ENCODE measurements around the gene TAGLN. TPM values are rescaled to one million over a fixed set of nuclear protein-coding genes. Genes with fewer than 3 reads are reported as not detected.

Gene TAGLN
- total RNA-seq, 1 donor: 3,614 TPM

- H3K27me3 ChIP-seq (ENCODE audit: insufficient read depth, low read length): no peaks in the 10 kb centered on the region
- H3K36me3 ChIP-seq (ENCODE audit: insufficient read depth, low read length): peaks cover 64% of the 10 kb centered on the region
- H3K79me2 ChIP-seq (ENCODE audit: insufficient read depth, low read length): peaks cover 33% of the 10 kb centered on the region
- DNase-seq (ENCODE audit: insufficient read length, low spot score, missing footprints): peak; percentile 95
- H3K27ac ChIP-seq (ENCODE audit: low read depth, low read length): no peak overlapping the region
- peaks cover 16% of the 10 kb centered on the region for H4K20me1 ChIP-seq (ENCODE audit: insufficient read depth, low read length)
- TF ChIP-seq, protein P1, sequence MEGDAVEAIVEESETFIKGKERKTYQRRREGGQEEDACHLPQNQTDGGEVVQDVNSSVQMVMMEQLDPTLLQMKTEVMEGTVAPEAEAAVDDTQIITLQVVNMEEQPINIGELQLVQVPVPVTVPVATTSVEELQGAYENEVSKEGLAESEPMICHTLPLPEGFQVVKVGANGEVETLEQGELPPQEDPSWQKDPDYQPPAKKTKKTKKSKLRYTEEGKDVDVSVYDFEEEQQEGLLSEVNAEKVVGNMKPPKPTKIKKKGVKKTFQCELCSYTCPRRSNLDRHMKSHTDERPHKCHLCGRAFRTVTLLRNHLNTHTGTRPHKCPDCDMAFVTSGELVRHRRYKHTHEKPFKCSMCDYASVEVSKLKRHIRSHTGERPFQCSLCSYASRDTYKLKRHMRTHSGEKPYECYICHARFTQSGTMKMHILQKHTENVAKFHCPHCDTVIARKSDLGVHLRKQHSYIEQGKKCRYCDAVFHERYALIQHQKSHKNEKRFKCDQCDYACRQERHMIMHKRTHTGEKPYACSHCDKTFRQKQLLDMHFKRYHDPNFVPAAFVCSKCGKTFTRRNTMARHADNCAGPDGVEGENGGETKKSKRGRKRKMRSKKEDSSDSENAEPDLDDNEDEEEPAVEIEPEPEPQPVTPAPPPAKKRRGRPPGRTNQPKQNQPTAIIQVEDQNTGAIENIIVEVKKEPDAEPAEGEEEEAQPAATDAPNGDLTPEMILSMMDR (IDR thresholded peaks at IDR 0.05; ENCODE audit: extremely low read depth, low read depth, low read length): peak; percentile 76
- no peak overlapping the region for H2AFZ ChIP-seq (ENCODE audit: low read length)
- no peak overlapping the region for H3K4me3 ChIP-seq (ENCODE audit: insufficient read depth, low read length)
- H3K9me3 ChIP-seq (ENCODE audit: low read depth, low read length): no peaks in the 10 kb centered on the region
- H3K4me1 ChIP-seq (ENCODE audit: insufficient read depth, low read length): peaks cover 32% of the 10 kb centered on the region
- H3K4me2 ChIP-seq (ENCODE audit: insufficient read depth, low read length): no peak overlapping the region
These were observed 27.5 kb downstream of the TAGLN start for GRCh38 chr11:117226388-117227385.

GRCh38 chr11:117228091-117228490, 28.9 kb downstream of the TAGLN start:
- Histone ChIP-seq H2AFZ (ENCODE audit: low read length) (no peak overlapping the region), H3K4me3 (ENCODE audit: insufficient read depth, low read length) (no peak overlapping the region), H4K20me1 (ENCODE audit: insufficient read depth, low read length) (peaks cover 16% of the 10 kb centered on the region), H3K9me3 (ENCODE audit: low read depth, low read length) (no peaks in the 10 kb centered on the region), H3K27me3 (ENCODE audit: insufficient read depth, low read length) (no peaks in the 10 kb centered on the region), H3K27ac (ENCODE audit: low read depth, low read length) (no peak overlapping the region), H3K79me2 (ENCODE audit: insufficient read depth, low read length) (peaks cover 43% of the 10 kb centered on the region), H3K4me1 (ENCODE audit: insufficient read depth, low read length) (peaks cover 22% of the 10 kb centered on the region), H3K4me2 (ENCODE audit: insufficient read depth, low read length) (no peak overlapping the region), H3K36me3 (ENCODE audit: insufficient read depth, low read length) (peaks cover 62% of the 10 kb centered on the region)
- TF ChIP-seq, protein P1 (IDR thresholded peaks at IDR 0.05; ENCODE audit: extremely low read depth, low read depth, low read length): no peak
- DNase-seq (ENCODE audit: insufficient read length, low spot score, missing footprints): no peak

DNA sequence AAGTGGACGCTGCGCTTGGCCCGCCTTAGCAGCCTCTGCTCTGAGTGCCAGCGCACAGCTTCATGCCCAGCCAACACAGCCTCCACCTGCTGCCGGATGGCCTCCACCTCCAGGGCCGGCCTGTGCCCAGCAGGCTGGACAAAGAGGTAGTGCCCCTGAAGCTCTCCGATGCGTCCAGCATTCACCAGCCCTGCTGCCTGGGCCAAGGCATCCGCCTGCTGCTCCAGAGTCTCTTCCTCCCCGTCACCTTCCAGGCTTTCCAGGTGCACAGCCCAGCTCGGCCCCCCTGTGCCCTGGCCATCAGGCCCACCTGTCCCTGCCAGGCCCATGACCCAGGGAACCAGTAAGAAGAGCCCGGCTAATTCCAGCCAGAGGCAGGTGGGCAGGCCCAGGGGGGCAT, 30.2 kb downstream of the TAGLN start:
- DNase-seq (ENCODE audit: insufficient read length, low spot score, missing footprints): no peak
- H3K79me2 ChIP-seq (ENCODE audit: insufficient read depth, low read length): peaks cover 56% of the 10 kb centered on the region
- no peak overlapping the region for H2AFZ ChIP-seq (ENCODE audit: low read length)
- peaks cover 33% of the 10 kb centered on the region for H3K4me1 ChIP-seq (ENCODE audit: insufficient read depth, low read length)
- TF ChIP-seq, protein P1 (IDR thresholded peaks at IDR 0.05; ENCODE audit: extremely low read depth, low read depth, low read length): no peak
- peaks cover 16% of the 10 kb centered on the region for H4K20me1 ChIP-seq (ENCODE audit: insufficient read depth, low read length)
- no peak overlapping the region for H3K4me2 ChIP-seq (ENCODE audit: insufficient read depth, low read length)
- no peaks in the 10 kb centered on the region for H3K27me3 ChIP-seq (ENCODE audit: insufficient read depth, low read length)
- H3K27ac ChIP-seq (ENCODE audit: low read depth, low read length): peak overlapping the region; percentile 78
- no peaks in the 10 kb centered on the region for H3K9me3 ChIP-seq (ENCODE audit: low read depth, low read length)
- no peak overlapping the region for H3K4me3 ChIP-seq (ENCODE audit: insufficient read depth, low read length)
- peaks cover 49% of the 10 kb centered on the region for H3K36me3 ChIP-seq (ENCODE audit: insufficient read depth, low read length)

DNA sequence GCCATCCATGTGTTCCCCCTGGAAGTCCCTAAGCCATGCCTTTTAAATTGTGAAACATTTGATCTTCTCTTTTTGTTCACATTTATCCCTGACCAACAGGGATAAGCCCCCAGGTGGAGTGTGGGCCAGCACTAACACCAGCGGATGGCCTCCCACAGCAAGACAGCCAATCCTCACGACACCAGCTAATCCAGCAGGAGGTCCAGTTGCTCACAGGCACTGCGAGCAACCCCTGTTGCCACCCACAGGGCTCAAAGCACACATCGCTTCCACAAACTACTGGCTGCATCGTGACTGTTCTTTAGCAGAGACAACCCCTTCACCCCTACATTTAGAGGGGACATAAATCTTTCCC, 30.7 kb downstream of the TAGLN start:
- H3K79me2 ChIP-seq (ENCODE audit: insufficient read depth, low read length): peaks cover 58% of the 10 kb centered on the region
- TF ChIP-seq, protein P1 (IDR thresholded peaks at IDR 0.05; ENCODE audit: extremely low read depth, low read depth, low read length): no peak
- peaks cover 44% of the 10 kb centered on the region for H3K36me3 ChIP-seq (ENCODE audit: insufficient read depth, low read length)
- H3K4me3 ChIP-seq (ENCODE audit: insufficient read depth, low read length): peak overlapping the region; percentile 94
- H4K20me1 ChIP-seq (ENCODE audit: insufficient read depth, low read length): peaks cover 16% of the 10 kb centered on the region
- DNase-seq (ENCODE audit: insufficient read length, low spot score, missing footprints): no peak
- H3K4me1 ChIP-seq (ENCODE audit: insufficient read depth, low read length): peaks cover 33% of the 10 kb centered on the region
- no peaks in the 10 kb centered on the region for H3K9me3 ChIP-seq (ENCODE audit: low read depth, low read length)
- H2AFZ ChIP-seq (ENCODE audit: low read length): no peak overlapping the region
- H3K27ac ChIP-seq (ENCODE audit: low read depth, low read length): peak overlapping the region; percentile 78
- no peaks in the 10 kb centered on the region for H3K27me3 ChIP-seq (ENCODE audit: insufficient read depth, low read length)
- H3K4me2 ChIP-seq (ENCODE audit: insufficient read depth, low read length): peak overlapping the region; percentile 94

All from osteoblast (primary cell).